Esophagus mucosa (tissue), 1 donor: Measurements from ENCODE around the gene ASB3. TPM values are rescaled to one million over a fixed set of nuclear protein-coding genes. Genes with fewer than 3 reads are reported as not detected.

Source experiments
- ATAC-seq: fragments of 200-7000 bp; cut with Tn5 transposase; one replicate; pipeline ENCODE4 v1.9.1; 2020
- total RNA-seq: library from RNA; stranded (reverse); gene quantifications from one replicate; pipeline ENCODE4 v1.2.4, GENCODE V29; 2023
- donor health status: DM: yes; HTN: yes; CAD: no.

The ASB3 gene
- total RNA-seq, 1 donor from 2014 or later = 9.2 TPM

DNA sequence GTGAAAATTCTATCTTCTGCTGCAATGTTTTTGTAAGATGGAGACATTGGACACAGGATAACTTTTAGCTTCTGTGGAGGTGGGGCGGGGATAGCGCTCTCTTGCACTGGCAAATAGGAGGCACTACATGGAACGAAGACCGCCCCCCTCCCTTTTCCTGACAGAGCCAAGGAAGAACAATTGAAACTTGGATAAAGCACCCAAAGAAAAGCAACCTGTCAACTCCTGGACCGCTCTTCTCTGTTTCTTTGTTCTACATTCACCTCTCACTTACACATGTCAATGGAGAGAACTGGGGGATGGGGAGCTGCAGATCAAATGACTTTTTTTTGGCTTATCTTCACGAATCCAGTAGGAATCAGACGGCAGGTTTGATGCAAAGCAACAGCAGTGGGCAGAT lies 145.5 kb downstream of the ASB3 start:
- no peak for ATAC-seq

GRCh38 chr2:53640466-53640865 lies 146.3 kb downstream of the ASB3 start:
- ATAC-seq = no peak

- no peak for ATAC-seq
These were observed 150.2 kb downstream of the ASB3 start for GRCh38 chr2:53636596-53636995.

DNA sequence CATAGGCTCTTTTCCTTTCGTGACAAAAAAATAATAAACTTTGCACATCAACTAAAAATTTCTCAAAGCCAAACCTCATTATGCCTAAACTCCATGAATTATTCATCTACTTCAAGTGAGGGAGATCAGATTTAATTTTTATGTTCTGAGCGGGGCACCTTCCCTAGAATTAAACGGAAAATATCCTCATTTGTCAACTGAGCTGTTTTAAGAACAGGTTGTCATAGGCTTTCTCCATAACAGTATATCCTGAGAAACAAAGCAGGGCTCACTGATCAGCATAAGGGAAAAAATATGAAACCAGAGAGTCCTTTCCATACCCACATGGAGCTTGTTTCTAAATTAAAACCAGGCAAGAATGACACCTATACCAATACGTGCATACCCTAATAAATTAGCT lies 150.6 kb downstream of the ASB3 start:
- no peak for ATAC-seq

GRCh38 chr2:53635694-53636093 lies 151.1 kb downstream of the ASB3 start:
- ATAC-seq = no peak

- no peak for ATAC-seq
These were observed 153.3 kb downstream of the ASB3 start for GRCh38 chr2:53633441-53633840.

DNA sequence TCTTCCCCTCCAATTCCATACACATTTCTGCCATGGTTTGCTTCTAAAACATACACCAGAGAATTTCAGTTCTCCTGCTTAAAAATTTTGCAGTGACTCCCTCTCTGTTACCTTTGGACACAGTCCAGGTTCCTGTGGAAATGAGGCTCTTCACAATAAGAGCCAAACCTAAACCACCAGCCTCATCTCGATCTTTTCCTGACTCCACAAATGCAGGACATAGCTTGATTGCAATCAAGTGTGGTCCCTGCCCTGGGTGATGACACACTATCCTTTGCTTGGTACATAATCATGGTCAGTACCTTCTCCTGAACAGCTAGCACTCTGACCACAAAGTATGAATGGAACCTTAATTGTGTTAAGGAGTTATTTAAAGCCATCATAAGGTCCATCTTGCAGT lies 154.0 kb downstream of the ASB3 start:
- no peak for ATAC-seq

GRCh38 chr2:53632126-53632460 lies 154.7 kb downstream of the ASB3 start:
- ATAC-seq = no peak

DNA sequence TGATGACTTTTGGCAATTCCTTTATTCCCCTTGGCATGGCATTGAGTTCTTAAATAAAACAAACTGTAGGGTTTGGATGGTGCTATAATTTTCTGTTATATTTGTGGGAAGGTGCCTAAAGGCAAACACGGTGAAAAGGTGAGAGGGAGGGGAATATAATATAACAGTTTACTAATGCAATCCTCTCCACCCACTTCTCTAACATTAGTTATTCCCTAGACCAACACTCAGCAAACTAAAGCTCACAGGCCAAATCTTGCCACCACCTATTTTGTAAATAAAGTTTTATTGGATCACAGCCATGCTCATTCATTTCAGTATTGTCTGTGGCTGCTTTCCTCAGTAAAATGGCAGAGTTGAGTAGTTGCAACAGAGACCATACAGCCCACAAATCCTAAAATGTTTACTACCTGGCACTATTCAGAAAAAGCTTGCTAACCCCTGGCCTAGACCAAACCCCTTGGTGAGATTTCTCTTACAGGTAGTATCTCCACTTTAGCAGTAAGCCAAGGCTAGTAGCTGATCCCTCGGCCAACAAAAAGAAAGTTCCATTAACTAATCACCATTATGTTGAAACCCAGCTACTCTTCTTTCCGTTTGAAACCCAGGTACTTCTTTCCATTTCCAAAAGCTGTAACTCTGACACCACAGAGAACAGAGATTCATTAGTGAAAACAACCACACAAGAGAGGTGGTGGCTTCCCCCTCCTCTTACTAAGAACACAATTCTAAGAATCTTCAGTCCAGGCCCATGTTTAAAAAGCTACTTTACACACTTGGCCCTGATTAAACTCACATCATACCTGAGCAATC lies 155.2 kb downstream of the ASB3 start:
- ATAC-seq = no peak

GRCh38 chr2:53630026-53630606 lies 156.6 kb downstream of the ASB3 start:
- ATAC-seq = no peak

DNA sequence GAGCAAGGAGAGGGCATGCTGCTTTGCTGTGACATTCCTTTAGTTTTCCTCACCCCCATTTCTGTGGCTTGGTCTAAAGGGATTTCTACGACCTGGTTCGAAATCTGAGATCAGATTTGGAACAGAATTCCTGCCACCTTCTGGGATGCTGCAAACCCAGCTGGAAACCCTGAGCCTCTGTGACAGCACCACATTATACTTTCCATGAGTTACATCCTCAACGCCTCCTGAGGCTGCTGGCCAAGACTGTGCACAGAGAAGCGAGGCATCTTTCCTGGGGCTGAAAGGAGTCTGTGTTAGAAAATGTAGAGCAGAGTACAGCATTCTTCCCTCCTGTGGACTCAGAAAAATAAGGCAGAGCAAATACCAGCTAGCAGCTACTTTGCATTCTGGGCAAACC lies 157.3 kb downstream of the ASB3 start:
- no peak for ATAC-seq

GRCh38 chr2:53629001-53629400 lies 157.8 kb downstream of the ASB3 start:
- ATAC-seq = no peak

DNA sequence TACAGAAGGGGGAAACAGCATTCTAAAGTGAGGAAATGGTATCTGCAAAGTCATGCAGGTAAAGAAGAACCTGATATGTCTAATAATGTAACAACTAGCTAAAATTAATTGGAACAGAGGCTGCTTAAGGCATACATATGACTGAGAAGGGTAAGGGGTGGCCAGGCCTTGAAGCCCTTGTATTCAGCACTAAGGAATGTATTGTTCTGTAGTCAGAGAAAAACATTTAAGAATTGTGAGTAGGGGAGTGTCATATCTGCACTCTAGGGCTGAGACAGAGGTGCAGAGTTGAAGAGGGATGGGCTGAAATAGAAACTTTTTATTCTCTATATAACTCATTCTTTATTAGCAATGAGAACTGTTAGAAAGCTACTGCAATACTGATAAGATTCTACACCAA lies 164.6 kb downstream of the ASB3 start:
- ATAC-seq = no peak

DNA sequence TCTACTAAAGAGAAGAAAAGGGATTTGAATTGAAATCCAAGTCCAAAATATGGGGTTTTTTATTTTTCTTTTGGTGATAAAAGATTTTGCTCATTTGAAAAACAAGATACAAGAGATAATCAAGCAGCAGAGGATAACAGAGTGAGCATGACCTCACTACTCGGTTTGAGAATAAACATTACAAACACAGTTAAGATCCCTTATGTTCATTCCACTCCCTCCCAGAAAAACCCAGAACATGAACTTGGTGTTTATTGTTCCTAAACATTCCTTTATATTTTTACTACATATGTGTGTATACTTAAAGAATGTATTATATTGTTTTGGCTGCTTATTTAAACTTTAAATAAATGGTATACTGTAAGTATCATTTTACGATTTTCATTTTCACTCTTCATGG lies 165.8 kb downstream of the ASB3 start:
- ATAC-seq = no peak

Other genes with a start within 250 kb of the ASB3 start
- 4.8 TPM for gene CHAC2, start 19.1 kb downstream of the ASB3 start, total RNA-seq
- 15.5 TPM for gene ERLEC1, start 91 bp upstream of the ASB3 start, total RNA-seq
- 1.5 TPM for gene GPR75, start 73.0 kb upstream of the ASB3 start, total RNA-seq
- 43.3 TPM for gene PSME4, start 184.0 kb upstream of the ASB3 start, total RNA-seq